Transverse colon (tissue), 3 donors: ENCODE data around the gene CXCR4.

Experiments used
- POLR2A ChIP-seq: fragments of 450-650 bp; IDR thresholded peaks from one replicate; pipeline ENCODE4 v1.6.1; 2016; ENCODE audit warnings: antibody characterized with exemption, mild to moderate bottlenecking, moderate library complexity
- TF ChIP-seq, protein P1 (sequence below), 5 experiments: fragments of 200-600 bp in 3 of 5; fragments of 450-650 bp in 2 of 5; sonication (generic) in 3 of 5; IDR thresholded peaks; 1 replicate in 2 of 5; 2 replicates in 3 of 5; pipeline ENCODE4 v1.5.1; 2016 to 2017; ENCODE audit warnings: antibody characterized with exemption in 5 of 5, inconsistent platforms in 3 of 5, mild to moderate bottlenecking in 2 of 5, moderate library complexity in 1 of 5

DNA sequence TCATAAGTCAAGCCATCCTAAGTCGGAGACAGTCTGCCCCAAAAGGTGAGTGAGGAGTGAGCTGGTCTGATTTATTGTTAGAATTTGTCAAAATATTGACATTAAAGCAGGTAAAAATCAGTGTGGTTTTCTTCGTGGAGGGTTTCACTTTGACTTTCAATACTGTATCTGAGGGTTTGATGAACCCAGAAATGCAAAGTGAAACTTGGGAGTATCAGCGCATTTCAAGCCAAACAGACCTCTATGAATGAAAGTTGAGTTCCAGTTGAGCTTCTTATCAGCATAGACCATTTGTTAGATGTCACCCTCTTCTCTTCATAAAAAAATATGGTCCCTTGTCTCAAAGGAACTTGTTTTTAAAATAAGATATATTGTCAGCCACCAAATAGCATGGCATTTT lies 21.7 kb upstream of the CXCR4 start:
- TF ChIP-seq, protein P1, sequence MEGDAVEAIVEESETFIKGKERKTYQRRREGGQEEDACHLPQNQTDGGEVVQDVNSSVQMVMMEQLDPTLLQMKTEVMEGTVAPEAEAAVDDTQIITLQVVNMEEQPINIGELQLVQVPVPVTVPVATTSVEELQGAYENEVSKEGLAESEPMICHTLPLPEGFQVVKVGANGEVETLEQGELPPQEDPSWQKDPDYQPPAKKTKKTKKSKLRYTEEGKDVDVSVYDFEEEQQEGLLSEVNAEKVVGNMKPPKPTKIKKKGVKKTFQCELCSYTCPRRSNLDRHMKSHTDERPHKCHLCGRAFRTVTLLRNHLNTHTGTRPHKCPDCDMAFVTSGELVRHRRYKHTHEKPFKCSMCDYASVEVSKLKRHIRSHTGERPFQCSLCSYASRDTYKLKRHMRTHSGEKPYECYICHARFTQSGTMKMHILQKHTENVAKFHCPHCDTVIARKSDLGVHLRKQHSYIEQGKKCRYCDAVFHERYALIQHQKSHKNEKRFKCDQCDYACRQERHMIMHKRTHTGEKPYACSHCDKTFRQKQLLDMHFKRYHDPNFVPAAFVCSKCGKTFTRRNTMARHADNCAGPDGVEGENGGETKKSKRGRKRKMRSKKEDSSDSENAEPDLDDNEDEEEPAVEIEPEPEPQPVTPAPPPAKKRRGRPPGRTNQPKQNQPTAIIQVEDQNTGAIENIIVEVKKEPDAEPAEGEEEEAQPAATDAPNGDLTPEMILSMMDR (IDR thresholded peaks at IDR 0.05) = no peak
- no peak for TF ChIP-seq POLR2A
